ENCODE measurements around the gene SUB1. TPM values are rescaled to one million over a fixed set of nuclear protein-coding genes. Genes with fewer than 3 reads are reported as not detected.

SUB1 gene
- total RNA-seq, 1 experiment from 2014 or later, result 288 TPM

DNA sequence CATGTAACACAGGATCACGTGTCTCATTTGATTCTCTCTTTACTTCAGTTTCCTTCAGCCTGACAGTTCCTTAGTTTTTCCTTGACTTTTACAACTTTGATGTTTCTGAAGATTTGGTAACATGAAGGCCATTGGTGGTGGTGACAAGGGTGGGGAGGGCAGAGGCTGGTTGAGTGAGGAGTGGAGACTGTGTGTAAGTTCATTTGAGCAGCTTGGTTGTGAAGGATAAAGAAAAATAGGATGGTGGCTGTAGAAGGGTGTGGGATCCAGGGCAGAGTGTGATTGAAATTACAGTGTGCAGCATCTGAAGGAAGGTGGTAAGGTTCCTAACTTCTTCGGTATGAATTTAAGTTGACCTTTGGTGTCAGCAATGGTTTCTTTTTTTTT lies 20.4 kb downstream of the SUB1 start:
- H2AFZ ChIP-seq (ENCODE audit: low read length), result no peak overlapping the region
- H3T11ph ChIP-seq (ENCODE audit: low read length), result no peak overlapping the region
- Mint-ChIP-seq H3K4me1 (no peaks in the 10 kb centered on the region), H3K9me3 (no peaks in the 10 kb centered on the region), H3K4me3 (no peak overlapping the region), H3K27me3 (ENCODE audit: low read depth) (no peaks in the 10 kb centered on the region), H3K27ac (peak overlapping the region in 1 of 3 experiments; percentile 25; a peak in 4 of 7 replicates), H3K36me3 (ENCODE audit: insufficient read depth in 1 of 3, low read depth in 3 of 3) (peaks cover 11 to 41% (median 35%) of the 10 kb centered on the region in 3 experiments)
- H2BK12ac ChIP-seq (ENCODE audit: insufficient read length, low read depth, low read length), result no peak overlapping the region
- no peak overlapping the region for H3K4me2 ChIP-seq (ENCODE audit: insufficient read depth, insufficient read length, low read length)
- H3K79me1 ChIP-seq (ENCODE audit: insufficient read depth, low read depth, low read length, poor library complexity, severe bottlenecking), result no peaks in the 10 kb centered on the region
- H3K9ac ChIP-seq (ENCODE audit: extremely low read depth, insufficient read length, low read length), result no peak overlapping the region
- no peak overlapping the region for H3K4ac ChIP-seq (ENCODE audit: low read depth, low read length)
- no peak overlapping the region for H4K8ac ChIP-seq (replicated peaks; ENCODE audit: insufficient read length, low read depth, low read length)
- H3K27ac ChIP-seq (ENCODE audit: insufficient read length, low read depth, low read length), result no peak overlapping the region
- H3K56ac ChIP-seq (ENCODE audit: insufficient read length, low read depth, low read length), result no peak overlapping the region
- no peaks in the 10 kb centered on the region for H3K4me1 ChIP-seq (ENCODE audit: insufficient read depth, low read length)
- H4K5ac ChIP-seq (ENCODE audit: insufficient read length, low read depth, low read length), result no peak overlapping the region
- no peak for DNase-seq
- no peak overlapping the region for H2AK5ac ChIP-seq (ENCODE audit: insufficient read length, low read length)
- H2BK120ac ChIP-seq (ENCODE audit: low read depth, low read length, poor library complexity, severe bottlenecking), result no peak overlapping the region
- WGBS (ENCODE audit: extremely low coverage, insufficient read length, low lambda C conversion rate), result no CpG with 5 or more reads among the region's 2 CpGs
- H3K14ac ChIP-seq (ENCODE audit: insufficient read depth, low read length), result no peak overlapping the region
- H3K79me2 ChIP-seq (ENCODE audit: insufficient read depth, low read length), result no peaks in the 10 kb centered on the region
- H4K20me1 ChIP-seq (ENCODE audit: control insufficient read depth, insufficient read depth, insufficient read length), result no peaks in the 10 kb centered on the region
- H3K23me2 ChIP-seq (ENCODE audit: insufficient read length, low read depth, low read length, poor library complexity, severe bottlenecking), result no peaks in the 10 kb centered on the region
- H3K9me3 ChIP-seq (ENCODE audit: control insufficient read depth, low read depth, low read length), result no peaks in the 10 kb centered on the region
- H3K27me3 ChIP-seq (ENCODE audit: insufficient read depth, low read length), result no peaks in the 10 kb centered on the region
- H2BK20ac ChIP-seq (ENCODE audit: low read depth, low read length, poor library complexity, severe bottlenecking), result no peak overlapping the region
- H3K18ac ChIP-seq (ENCODE audit: insufficient read length, low read depth, low read length), result no peak overlapping the region
- no peak overlapping the region for H2BK5ac ChIP-seq (ENCODE audit: insufficient read length, low read length)
- H4K91ac ChIP-seq (ENCODE audit: insufficient read length, low read depth, low read length), result no peak overlapping the region
- H3K23ac ChIP-seq (ENCODE audit: insufficient read length, low read depth, low read length), result no peak overlapping the region
- H2BK15ac ChIP-seq (ENCODE audit: low read depth, low read length), result no peak overlapping the region
- TF ChIP-seq, protein P1, sequence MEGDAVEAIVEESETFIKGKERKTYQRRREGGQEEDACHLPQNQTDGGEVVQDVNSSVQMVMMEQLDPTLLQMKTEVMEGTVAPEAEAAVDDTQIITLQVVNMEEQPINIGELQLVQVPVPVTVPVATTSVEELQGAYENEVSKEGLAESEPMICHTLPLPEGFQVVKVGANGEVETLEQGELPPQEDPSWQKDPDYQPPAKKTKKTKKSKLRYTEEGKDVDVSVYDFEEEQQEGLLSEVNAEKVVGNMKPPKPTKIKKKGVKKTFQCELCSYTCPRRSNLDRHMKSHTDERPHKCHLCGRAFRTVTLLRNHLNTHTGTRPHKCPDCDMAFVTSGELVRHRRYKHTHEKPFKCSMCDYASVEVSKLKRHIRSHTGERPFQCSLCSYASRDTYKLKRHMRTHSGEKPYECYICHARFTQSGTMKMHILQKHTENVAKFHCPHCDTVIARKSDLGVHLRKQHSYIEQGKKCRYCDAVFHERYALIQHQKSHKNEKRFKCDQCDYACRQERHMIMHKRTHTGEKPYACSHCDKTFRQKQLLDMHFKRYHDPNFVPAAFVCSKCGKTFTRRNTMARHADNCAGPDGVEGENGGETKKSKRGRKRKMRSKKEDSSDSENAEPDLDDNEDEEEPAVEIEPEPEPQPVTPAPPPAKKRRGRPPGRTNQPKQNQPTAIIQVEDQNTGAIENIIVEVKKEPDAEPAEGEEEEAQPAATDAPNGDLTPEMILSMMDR (conservative IDR thresholded peaks at IDR 0.05), result no peak

Data from H9 (cell line).